HEK293T (cell line): ENCODE data around the gene G6PC3.
"Not testable (repeated sequence)": the region's sequence is repeated elsewhere in the genome, so short reads cannot be mapped to it uniquely, and the experiment has no call there.

Experiments
- CTCF ChIA-PET: fragments of 350-600 bp; formaldehyde crosslinking; extraction: SDS; loops from one replicate; lab custom pipeline; 2021; ENCODE audit warnings: antibody characterized with exemption, inconsistent platforms; lab: Yijun Ruan, JAX
- POLR2A ChIA-PET: fragments of 350-600 bp; formaldehyde crosslinking; extraction: SDS; loops from one replicate; lab custom pipeline; 2020; ENCODE audit warnings: antibody characterized with exemption, inconsistent platforms; lab: Yijun Ruan, JAX
- DNase-seq: peaks from one replicate; pipeline ENCODE4 v3.0.0; 2012; ENCODE audit warnings: mixed read lengths; ENCODE audit errors: extremely low spot score
- ARNT ChIP-seq: fragments of 450-650 bp; IDR thresholded peaks from 2 replicates; pipeline ENCODE4 v1.6.1; 2017; ENCODE audit warnings: mild to moderate bottlenecking
- BHLHE40 ChIP-seq: fragments of 450-650 bp; IDR thresholded peaks from 2 replicates; pipeline ENCODE4 v1.6.1; 2016; ENCODE audit warnings: mild to moderate bottlenecking, moderate library complexity, borderline replicate concordance
- CTBP1 ChIP-seq: fragments of 450-650 bp; IDR thresholded peaks from 2 replicates; pipeline ENCODE4 v1.6.1; 2016; ENCODE audit warnings: borderline replicate concordance
- ELF4 ChIP-seq: fragments of 450-650 bp; IDR thresholded peaks from 2 replicates; pipeline ENCODE4 v1.6.1; 2017; ENCODE audit warnings: antibody characterized with exemption
- FOXA1 ChIP-seq: fragments of 450-650 bp; IDR thresholded peaks from 2 replicates; pipeline ENCODE4 v1.6.1; 2016; ENCODE audit warnings: mild to moderate bottlenecking
- FOXK2 ChIP-seq: fragments of 450-650 bp; IDR thresholded peaks from 2 replicates; pipeline ENCODE4 v1.6.1; 2016; ENCODE audit warnings: mild to moderate bottlenecking
- FOXM1 ChIP-seq: fragments of 450-650 bp; IDR thresholded peaks from 2 replicates; pipeline ENCODE4 v1.6.1; 2017; ENCODE audit warnings: mild to moderate bottlenecking, borderline replicate concordance
- HDGF ChIP-seq: fragments of 450-650 bp; IDR thresholded peaks from 2 replicates; pipeline ENCODE4 v1.6.1; 2017; ENCODE audit warnings: antibody characterized with exemption, borderline replicate concordance
- L3MBTL2 ChIP-seq: fragments of 450-650 bp; conservative IDR thresholded peaks from 2 replicates; pipeline ENCODE4 v1.6.1; 2016; ENCODE audit warnings: mild to moderate bottlenecking
- LEF1 ChIP-seq: fragments of 450-650 bp; IDR thresholded peaks from 2 replicates; pipeline ENCODE4 v1.6.1; 2017; ENCODE audit warnings: mild to moderate bottlenecking, borderline replicate concordance
- NFRKB ChIP-seq: fragments of 450-650 bp; IDR thresholded peaks from 2 replicates; pipeline ENCODE4 v1.6.1; 2016; ENCODE audit warnings: mild to moderate bottlenecking, moderate library complexity
- PKNOX1 ChIP-seq: fragments of 450-650 bp; IDR thresholded peaks from 2 replicates; pipeline ENCODE4 v1.6.1; 2016
- SP1 ChIP-seq: fragments of 450-650 bp; IDR thresholded peaks from 2 replicates; pipeline ENCODE4 v1.6.1; 2017
- SUZ12 ChIP-seq: fragments of 450-650 bp; IDR thresholded peaks from 2 replicates; pipeline ENCODE4 v1.6.1; 2016; ENCODE audit warnings: mild to moderate bottlenecking
- TARDBP ChIP-seq: fragments of 450-650 bp; IDR thresholded peaks from 2 replicates; pipeline ENCODE4 v1.6.1; 2016
- ZNF384 ChIP-seq: fragments of 450-650 bp; IDR thresholded peaks from 2 replicates; pipeline ENCODE4 v1.6.1; 2016

Gene G6PC3

DNA sequence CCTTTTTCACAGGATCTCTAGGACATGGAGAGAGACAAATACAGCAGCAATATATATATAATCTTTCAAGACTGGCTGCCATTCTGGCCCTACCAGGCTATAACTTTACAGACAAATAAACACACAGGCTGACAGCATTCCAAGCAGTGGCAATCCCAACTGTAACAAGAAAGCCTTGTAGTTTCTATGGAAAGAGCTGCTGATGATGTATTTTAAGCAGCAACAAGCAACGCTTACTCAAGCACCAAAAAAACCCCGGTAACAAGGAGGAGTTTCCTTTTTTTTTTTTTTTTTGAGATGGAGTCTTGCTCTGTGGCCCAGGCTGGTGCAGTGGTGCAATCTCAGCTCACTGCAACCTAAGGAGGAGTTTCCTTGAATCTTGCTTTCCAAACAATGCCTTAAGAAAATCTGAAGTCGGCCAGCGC is 27.3 kb upstream of the G6PC3 start:
- TF ChIP-seq NFRKB = no peak
- TF ChIP-seq FOXA1 = no peak
- no peak for TF ChIP-seq HDGF
- no peak for TF ChIP-seq TARDBP
- TF ChIP-seq ELF4 = no peak
- TF ChIP-seq BHLHE40 = no peak
- TF ChIP-seq ARNT = no peak
- TF ChIP-seq SP1 = no peak
- TF ChIP-seq ZNF384 = no peak
- TF ChIP-seq PKNOX1 = no peak
- no peak for TF ChIP-seq SUZ12
- no peak for DNase-seq
- CTCF ChIA-PET = interaction anchor here (0.8 to 2.1 kb wide), 5 partner anchors 27 to 99 kb away, joined by 3 to 6 read pairs (median 5); no protein-coding TSS in a partner anchor
- POLR2A ChIA-PET = interaction anchor here (1.3 to 3.1 kb wide), 4 partner anchors 9 to 80 kb away, joined by 3 to 14 read pairs (median 4); partner anchors contain the start of genes HDAC5 and LSM12

DNA sequence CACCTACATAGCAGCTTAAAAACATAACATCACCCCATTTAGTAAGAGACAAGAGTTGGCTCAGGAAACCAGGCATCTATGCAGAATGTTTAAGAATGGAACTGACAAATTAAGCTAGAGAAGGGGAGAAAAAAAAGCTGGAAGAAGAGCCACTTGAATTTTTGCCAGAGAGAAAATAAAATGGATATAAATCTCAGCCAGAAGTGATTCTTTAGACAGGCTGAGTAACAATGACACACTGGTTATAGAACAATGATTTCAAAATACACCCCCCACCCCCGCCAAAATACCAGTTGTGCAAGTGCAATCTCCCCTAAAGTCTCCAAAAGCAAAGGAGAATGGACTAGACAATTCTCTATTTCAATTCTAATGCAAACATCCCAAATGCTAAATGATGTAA is 26.5 kb upstream of the G6PC3 start:
- no peak for DNase-seq
- CTCF ChIA-PET = interaction anchor here (0.6 to 2.1 kb wide), 5 partner anchors 17 to 100 kb away, joined by 3 to 6 read pairs (median 5); no protein-coding TSS in a partner anchor
- TF ChIP-seq SP1 = no peak
- TF ChIP-seq FOXM1 = no peak
- TF ChIP-seq LEF1 = no peak
- TF ChIP-seq FOXK2 = no peak
- no peak for TF ChIP-seq NFRKB
- TF ChIP-seq CTBP1 = no peak
- TF ChIP-seq TARDBP = no peak
- TF ChIP-seq ARNT = no peak
- no peak for TF ChIP-seq HDGF
- no peak for TF ChIP-seq SUZ12
- TF ChIP-seq PKNOX1 = no peak
- POLR2A ChIA-PET = interaction anchor here (1.3 to 3.1 kb wide), 4 partner anchors 8 to 80 kb away, joined by 3 to 14 read pairs (median 4); partner anchors contain the start of genes HDAC5 and LSM12

DNA sequence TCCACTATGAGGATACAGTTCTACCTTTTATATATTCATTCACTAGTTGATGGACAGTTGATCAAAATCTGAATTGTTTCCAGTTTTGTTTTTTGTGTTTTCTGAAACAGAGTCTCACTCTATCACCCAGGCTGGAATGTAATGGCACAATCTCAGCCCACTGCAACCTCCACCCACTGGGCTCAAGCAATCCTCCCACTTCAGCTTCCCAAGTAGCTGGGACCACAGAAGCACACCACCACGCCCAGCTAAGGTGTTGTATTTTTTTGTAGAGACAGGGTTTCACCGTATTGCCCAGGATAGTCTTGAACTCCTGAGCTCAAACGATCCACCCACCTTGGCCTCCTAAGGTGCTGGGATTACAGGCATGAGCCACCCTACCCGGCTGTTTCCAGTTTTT is 25.0 kb upstream of the G6PC3 start:
- ChIA-PET POLR2A (interaction anchor here (3.1 kb wide), 1 partner anchor 21 kb away, joined by 14 read pairs; the partner anchor contains the start of gene LSM12), CTCF (no interaction called here)
- DNase-seq = no peak
- no peak for TF ChIP-seq NFRKB
- no peak for TF ChIP-seq FOXA1
- TF ChIP-seq SP1 = no peak
- TF ChIP-seq CTBP1 = no peak
- TF ChIP-seq BHLHE40 = no peak
- no peak for TF ChIP-seq ZNF384
- TF ChIP-seq ARNT = no peak
- TF ChIP-seq TARDBP = no peak
- no peak for TF ChIP-seq ELF4
- TF ChIP-seq HDGF = no peak
- TF ChIP-seq LEF1 = no peak
- TF ChIP-seq L3MBTL2 = no peak
- no peak for TF ChIP-seq SUZ12
- no peak for TF ChIP-seq FOXM1
- no peak for TF ChIP-seq PKNOX1
- no peak for TF ChIP-seq FOXK2

- DNase-seq, CTCF ChIA-PET, POLR2A ChIA-PET: not testable (repeated sequence)
These were observed 23.6 kb upstream of the G6PC3 start for GRCh38 chr17:44046893-44047292.

DNA sequence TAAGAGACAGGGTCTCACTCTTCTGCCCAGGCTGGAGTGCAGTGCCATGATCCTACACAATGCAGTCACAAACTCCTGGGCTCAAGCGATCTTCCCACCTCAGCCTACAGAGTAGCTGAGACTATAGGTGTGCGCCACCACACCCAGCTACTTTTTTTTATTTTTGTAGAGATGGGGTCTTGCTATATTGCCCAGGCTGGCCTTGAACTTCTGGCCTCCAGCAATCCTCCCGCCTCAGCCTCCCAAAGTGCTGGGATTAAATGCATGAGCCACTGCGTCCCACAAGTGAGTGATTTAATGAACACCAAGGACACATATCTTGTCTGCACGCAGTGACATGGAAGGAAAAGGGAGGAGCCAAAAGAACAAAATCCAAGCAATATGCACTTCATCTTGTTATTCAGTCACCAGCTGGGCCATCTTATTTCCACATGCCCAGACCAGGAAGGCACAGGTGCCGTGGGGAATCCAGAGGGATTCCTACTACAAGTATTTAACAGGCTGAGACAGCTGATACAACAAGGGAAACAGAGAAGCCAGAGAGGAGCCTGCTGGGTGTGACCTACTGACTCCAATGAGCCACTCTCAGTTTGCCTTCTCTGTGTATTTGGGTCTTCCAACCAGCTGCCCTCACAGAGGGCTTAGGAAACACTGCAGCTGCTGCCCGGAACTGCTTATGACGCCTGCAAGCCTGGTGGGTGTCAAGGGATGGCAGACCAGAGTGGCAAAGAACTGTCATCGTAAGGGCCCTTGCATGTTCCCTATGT is 21.1 kb upstream of the G6PC3 start:
- no peak for DNase-seq
- ChIA-PET CTCF (no interaction called here), POLR2A (no interaction called here)
- no peak for TF ChIP-seq FOXK2
- TF ChIP-seq PKNOX1 = no peak
- TF ChIP-seq SUZ12 = no peak
- TF ChIP-seq ELF4 = no peak
- no peak for TF ChIP-seq ZNF384
- no peak for TF ChIP-seq LEF1
- no peak for TF ChIP-seq ARNT
- no peak for TF ChIP-seq NFRKB
- no peak for TF ChIP-seq CTBP1
- TF ChIP-seq SP1 = no peak
- TF ChIP-seq FOXM1 = no peak
- TF ChIP-seq FOXA1 = no peak
- no peak for TF ChIP-seq HDGF
- no peak for TF ChIP-seq TARDBP
- no peak for TF ChIP-seq L3MBTL2
- TF ChIP-seq BHLHE40 = no peak
